H1 (cell line): ENCODE results near the gene CHST8. TPM values are rescaled to one million over a fixed set of nuclear protein-coding genes. Genes with fewer than 3 reads are reported as not detected.

Source experiments
- CTCF ChIA-PET: fragments of 300-600 bp; sonication (Branson Sonifier 250); formaldehyde crosslinking; loops from one replicate; lab custom pipeline; 2021; ENCODE audit not compliant: partially characterized antibody; lab: Charles Lee
- POLR2A ChIA-PET: fragments of 300-600 bp; sonication (Branson Sonifier 250); formaldehyde crosslinking; loops from one replicate; lab custom pipeline; 2021; ENCODE audit warnings: inconsistent platforms; ENCODE audit not compliant: partially characterized antibody; lab: Charles Lee
- DNase-seq, 2 experiments: peaks; one replicate each; pipeline versions ENCODE4 v3.0.0 to v3.0.0-alpha.2; 2010 to 2022; ENCODE audit warnings: low spot score in 2 of 2, low read depth in 1 of 2, mixed read lengths in 1 of 2
- FAIRE-seq: peaks from 2 replicates; lab custom pipeline; 2011; peaks lifted over from hg19 to GRCh38; lab: Jason Lieb, UNC
- H2AFZ ChIP-seq: 2 replicates; pipeline ENCODE4 v1.8.1; 2012; ENCODE audit warnings: low read length, inconsistent platforms
- H2AK5ac ChIP-seq: 2 replicates; pipeline ENCODE4 v1.6.1; 2013; ENCODE audit warnings: low read depth, low read length
- H2BK120ac ChIP-seq: replicated peaks from 2 replicates; pipeline ENCODE3; 2013; ENCODE audit warnings: low read depth, low read length, inconsistent platforms
- H2BK12ac ChIP-seq: 2 replicates; pipeline ENCODE4 v1.6.1; 2013; ENCODE audit warnings: low read depth, low read length
- H2BK15ac ChIP-seq: 2 replicates; pipeline ENCODE4 v1.6.1; 2013; ENCODE audit warnings: low read length
- H2BK20ac ChIP-seq: 2 replicates; pipeline ENCODE4 v1.6.1; 2013; ENCODE audit warnings: low read length
- H2BK5ac ChIP-seq: 2 replicates; pipeline ENCODE4 v1.6.1; 2013; ENCODE audit warnings: low read depth, low read length
- H3K14ac ChIP-seq: 2 replicates; pipeline ENCODE4 v1.6.1; 2013; ENCODE audit warnings: inconsistent platforms; ENCODE audit not compliant: insufficient read length
- H3K18ac ChIP-seq: 2 replicates; pipeline ENCODE4 v1.6.1; 2013; ENCODE audit warnings: low read length; ENCODE audit errors: extremely low read depth
- H3K23ac ChIP-seq: 2 replicates; pipeline ENCODE4 v1.6.1; 2013; ENCODE audit warnings: inconsistent platforms; ENCODE audit not compliant: insufficient read length
- H3K23me2 ChIP-seq: 2 replicates; pipeline ENCODE4 v1.6.1; 2013; ENCODE audit warnings: low read depth, low read length
- H3K27ac ChIP-seq: 2 replicates; pipeline ENCODE4 v1.6.1; 2011; ENCODE audit warnings: low read depth, low read length, inconsistent platforms
- H3K27me3 ChIP-seq, 4 experiments: replicated peaks in 1 of 4; 1 replicate in 1 of 4; 2 replicates in 3 of 4; pipeline versions ENCODE4 v1.6.1 to v1.8.1; 2011 to 2013; ENCODE audit warnings: low read length in 3 of 4, mild to moderate bottlenecking in 3 of 4, inconsistent platforms in 2 of 4, mixed read lengths in 2 of 4, moderate library complexity in 1 of 4; ENCODE audit not compliant: control insufficient read depth in 3 of 4, insufficient read depth in 3 of 4; ENCODE audit errors: extremely low read depth in 1 of 4
- H3K36me3 ChIP-seq, 4 experiments: 2 replicates each; pipeline versions ENCODE4 v1.6.1 to v1.8.1; 2011 to 2013; ENCODE audit warnings: mild to moderate bottlenecking in 4 of 4, low read length in 3 of 4, moderate library complexity in 2 of 4, control low read depth in 1 of 4, inconsistent platforms in 1 of 4; ENCODE audit not compliant: insufficient read depth in 4 of 4, control insufficient read depth in 2 of 4
- H3K4ac ChIP-seq: replicated peaks from 2 replicates; pipeline ENCODE3; 2013; ENCODE audit warnings: low read length, low read depth, mixed read lengths, inconsistent platforms; ENCODE audit not compliant: insufficient read length
- H3K4me1 ChIP-seq, 4 experiments: replicated peaks in 1 of 4; 1 replicate in 1 of 4; 2 replicates in 3 of 4; pipeline versions ENCODE4 v1.6.1 to v1.8.1; 2011 to 2013; ENCODE audit warnings: low read length in 3 of 4, inconsistent platforms in 2 of 4, mixed read lengths in 1 of 4; ENCODE audit not compliant: insufficient read depth in 4 of 4, control insufficient read depth in 3 of 4
- H3K4me2 ChIP-seq, 2 experiments: 2 replicates each; pipeline versions ENCODE4 v1.6.1 to v1.8.1; 2011 to 2013; ENCODE audit warnings: low read depth in 2 of 2, low read length in 2 of 2, control low read depth in 1 of 2, inconsistent platforms in 1 of 2, mild to moderate bottlenecking in 1 of 2; ENCODE audit not compliant: insufficient read depth in 1 of 2
- H3K4me3 ChIP-seq, 4 experiments: fragments of 200-600, 300-600 bp in 1 of 4; sonication (generic), shearing (Covaris generic), sonication (Bioruptor Twin) in 1 of 4; 2 replicates each; pipeline versions ENCODE4 v1.5.1 to v1.8.1; 2011 to 2016; ENCODE audit warnings: low read length in 4 of 4, low read depth in 3 of 4, control low read depth in 2 of 4, inconsistent platforms in 2 of 4, mild to moderate bottlenecking in 2 of 4, mixed read lengths in 1 of 4, moderate library complexity in 1 of 4; ENCODE audit not compliant: insufficient read depth in 2 of 4; ENCODE audit errors: extremely low read depth in 1 of 4
- H3K56ac ChIP-seq: replicated peaks from 2 replicates; pipeline ENCODE3; 2013; ENCODE audit warnings: low read depth, mild to moderate bottlenecking, mixed read lengths, low read length, inconsistent platforms; ENCODE audit not compliant: insufficient read length
- H3K79me1 ChIP-seq: 2 replicates; pipeline ENCODE4 v1.6.1; 2013; ENCODE audit warnings: low read depth, low read length, control low read depth
- H3K79me2 ChIP-seq, 2 experiments: 2 replicates each; pipeline versions ENCODE4 v1.6.1 to v1.8.1; 2012 to 2013; ENCODE audit warnings: low read length in 2 of 2, mild to moderate bottlenecking in 2 of 2, inconsistent platforms in 1 of 2; ENCODE audit not compliant: insufficient read depth in 2 of 2, control insufficient read depth in 1 of 2
- H3K9ac ChIP-seq, 4 experiments: replicated peaks in 1 of 4; 1 replicate in 1 of 4; 2 replicates in 3 of 4; pipeline versions ENCODE4 v1.6.1 to v1.8.1; 2011 to 2013; ENCODE audit warnings: low read depth in 3 of 4, low read length in 3 of 4, control low read depth in 2 of 4, mild to moderate bottlenecking in 2 of 4, moderate library complexity in 2 of 4, inconsistent platforms in 1 of 4; ENCODE audit errors: extremely low read depth in 1 of 4
- H3K9me3 ChIP-seq, 2 experiments: 2 replicates each; pipeline versions ENCODE4 v1.6.1 to v1.8.1; 2012 to 2013; ENCODE audit warnings: mild to moderate bottlenecking in 2 of 2, moderate library complexity in 2 of 2, control low read depth in 1 of 2, inconsistent platforms in 1 of 2, low read depth in 1 of 2, low read length in 1 of 2, mixed read lengths in 1 of 2; ENCODE audit not compliant: insufficient read depth in 2 of 2
- H4K20me1 ChIP-seq, 2 experiments: replicated peaks in 1 of 2; 2 replicates each; pipeline versions ENCODE3 to v1.8.1; 2011 to 2013; ENCODE audit warnings: inconsistent platforms in 2 of 2, low read length in 2 of 2, mild to moderate bottlenecking in 1 of 2; ENCODE audit not compliant: insufficient read depth in 2 of 2, control insufficient read depth in 1 of 2
- H4K5ac ChIP-seq: 2 replicates; pipeline ENCODE4 v1.6.1; 2013; ENCODE audit warnings: low read length, low read depth, mixed read lengths, inconsistent platforms; ENCODE audit not compliant: insufficient read length
- H4K8ac ChIP-seq: 2 replicates; pipeline ENCODE4 v1.8.0; 2013; ENCODE audit warnings: mild to moderate bottlenecking, moderate library complexity, low read length, inconsistent platforms; ENCODE audit not compliant: insufficient read depth; ENCODE audit errors: extremely low read depth
- H4K91ac ChIP-seq: replicated peaks from 2 replicates; pipeline ENCODE3; 2013; ENCODE audit warnings: low read length, mixed read lengths, inconsistent platforms; ENCODE audit not compliant: insufficient read length
- CBX5 ChIP-seq: fragments of 300-800, 300-1000 bp; sonication (generic); IDR thresholded peaks from 2 replicates; pipeline ENCODE4 v1.7.1; 2016; ENCODE audit warnings: antibody characterized with exemption, low read length, low read depth
- MAFK ChIP-seq: IDR thresholded peaks from 2 replicates; pipeline ENCODE4 v1.6.1; 2012; ENCODE audit warnings: low read depth, mild to moderate bottlenecking, improper control_type of control experiment, low read length
- YY1 ChIP-seq: IDR thresholded peaks from 2 replicates; pipeline ENCODE4 v1.6.1; 2011; ENCODE audit warnings: low read depth, mild to moderate bottlenecking, low read length
- WGBS, 2 experiments: shearing (Covaris generic) in 1 of 2; methylation state at CpG; one replicate each; pipeline versions ENCODE4 v1.1.6 to v1.1.7; 2013 to 2015; ENCODE audit warnings: low lambda C conversion rate in 2 of 2, mixed read lengths in 2 of 2, inconsistent platforms in 1 of 2, low coverage in 1 of 2, missing lambda C conversion rate in 1 of 2; ENCODE audit not compliant: insufficient replicate concordance in 2 of 2, insufficient coverage in 1 of 2, insufficient read length in 1 of 2; ENCODE audit errors: extremely low coverage in 1 of 2, missing lambda C conversion rate in 1 of 2; 5-methylcytosine and 5-hydroxymethylcytosine counted together
- polyA plus RNA-seq, 7 experiments: library from polyadenylated mRNA; depleted of rRNA in 3 of 7; stranded (reverse) in 5 of 7; unstranded in 2 of 7; fragments of >200 nt in 5 of 7; fragments of 200-250 nt in 2 of 7; gene quantifications; 1 replicate in 5 of 7; 2 replicates in 1 of 7; 4 replicates in 1 of 7; pipeline versions ENCODE4 v1.2.1 to v1.2.3, GENCODE V29; 2011 to 2013; ENCODE audit warnings: missing spikeins in 2 of 7, mixed read lengths in 2 of 7
- total RNA-seq: library from RNA; stranded (reverse); fragmentation: NEBNext Ultra II Directional; extraction: Animal tissue kit (Norgen Biotek cat#: 25700); gene quantifications from 2 replicates; pipeline ENCODE4 v1.2.1, GENCODE V29; 2021
- TF ChIP-seq, protein P1 (sequence below): IDR thresholded peaks from 2 replicates; pipeline ENCODE4 v1.6.1; 2011; ENCODE audit warnings: low read length, improper control_type of control experiment

The CHST8 gene
- total and polyA plus RNA-seq, 2 of the 8 experiments (the other 6 are each of a cell fraction or from before 2014, with no cell fraction given): 10.8 to 28.2 TPM

DNA sequence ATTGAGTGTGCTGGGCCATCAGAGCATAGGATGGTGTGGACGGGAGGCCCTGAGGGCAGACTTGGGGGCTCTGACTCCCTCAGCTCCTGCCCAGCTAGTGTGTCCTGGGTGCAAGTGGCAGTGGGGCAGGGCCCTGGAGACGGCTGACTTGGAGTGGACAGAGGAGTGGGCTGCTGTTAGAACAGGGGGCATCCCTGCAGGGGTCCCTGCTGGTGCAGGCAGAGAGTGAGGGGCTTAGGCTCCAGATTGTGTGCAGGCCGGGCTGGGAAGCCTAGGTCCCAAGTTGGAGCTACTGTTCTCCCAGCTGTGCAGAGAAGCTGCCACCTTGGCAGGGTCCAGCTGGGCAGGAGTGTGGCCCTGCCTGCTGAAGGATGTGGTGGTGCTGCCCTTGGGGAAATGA is 183.6 kb downstream of the CHST8 start:
- no peak overlapping the region for H2BK15ac ChIP-seq
- H4K8ac ChIP-seq: no peak overlapping the region
- no peak overlapping the region for H3K23ac ChIP-seq
- no peak overlapping the region for H3K56ac ChIP-seq
- no peak overlapping the region for H3K18ac ChIP-seq
- H4K20me1 ChIP-seq: peaks cover 15% of the 10 kb centered on the region in 2 experiments
- H3K4me2 ChIP-seq: no peak overlapping the region
- no peak overlapping the region for H3K9ac ChIP-seq
- H3K27ac ChIP-seq: no peak overlapping the region
- no peak overlapping the region for H2BK120ac ChIP-seq
- peaks cover 0 to 10% of the 10 kb centered on the region in 2 experiments; a peak in 1 of 4 replicates for H3K79me2 ChIP-seq
- no peak overlapping the region for H2BK12ac ChIP-seq
- H2AFZ ChIP-seq: no peak overlapping the region
- no peak overlapping the region for H3K4me3 ChIP-seq
- no peaks in the 10 kb centered on the region for H3K9me3 ChIP-seq
- no peak overlapping the region for H2BK5ac ChIP-seq
- H2BK20ac ChIP-seq: no peak overlapping the region
- no peak overlapping the region for H4K91ac ChIP-seq
- no peaks in the 10 kb centered on the region for H3K27me3 ChIP-seq
- WGBS, 2 experiments: 81% methylated on average over 3 of the region's 3 CpGs; no CpG with 5 or more reads in 1 of the 2 experiments
- no peak for FAIRE-seq
- ChIA-PET POLR2A (interaction anchor here (0.8 to 2.0 kb wide), 3 partner anchors 8 to 14 kb away, joined by 3 to 7 read pairs (median 4); no protein-coding TSS in a partner anchor), CTCF (interaction anchor here (1.1 to 1.9 kb wide), 3 partner anchors 10 to 27 kb away, joined by 3 to 7 read pairs (median 6); no protein-coding TSS in a partner anchor)
- no peak overlapping the region for H3K14ac ChIP-seq
- H3K79me1 ChIP-seq: peaks cover 3% of the 10 kb centered on the region; the same call in 1 of the 2 replicates
- no peak overlapping the region for H2AK5ac ChIP-seq
- no peak for DNase-seq
- H3K4ac ChIP-seq: no peak overlapping the region
- TF ChIP-seq, protein P1, sequence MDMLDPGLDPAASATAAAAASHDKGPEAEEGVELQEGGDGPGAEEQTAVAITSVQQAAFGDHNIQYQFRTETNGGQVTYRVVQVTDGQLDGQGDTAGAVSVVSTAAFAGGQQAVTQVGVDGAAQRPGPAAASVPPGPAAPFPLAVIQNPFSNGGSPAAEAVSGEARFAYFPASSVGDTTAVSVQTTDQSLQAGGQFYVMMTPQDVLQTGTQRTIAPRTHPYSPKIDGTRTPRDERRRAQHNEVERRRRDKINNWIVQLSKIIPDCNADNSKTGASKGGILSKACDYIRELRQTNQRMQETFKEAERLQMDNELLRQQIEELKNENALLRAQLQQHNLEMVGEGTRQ: no peak
- TF ChIP-seq MAFK (no peak), YY1 (no peak), CBX5 (no peak)
- no peaks in the 10 kb centered on the region for H3K23me2 ChIP-seq
- H4K5ac ChIP-seq: no peak overlapping the region
- 0 out of 7 replicates have a peak, but pooled peaks cover 0 to under 1% (median 0%) of the 10 kb centered on the region in 4 experiments for H3K4me1 ChIP-seq
- H3K36me3 ChIP-seq: peaks cover 5 to 28% (median 18%) of the 10 kb centered on the region in 4 experiments; a peak in 6 of 8 replicates
